MM.1S (cell line): ENCODE measurements around the gene GAS2L2.

Experiments used
- EZH2 ChIP-seq: fragments of 300-600 bp; sonication (generic); optimal IDR thresholded peaks from 2 replicates; pipeline ENCODE3; 2017; ENCODE audit warnings: low read depth, mild to moderate bottlenecking, antibody characterized with exemption, low read length, mixed read lengths
- EZH2phosphoT487 ChIP-seq: fragments of 300-600 bp; sonication (generic); IDR thresholded peaks from 2 replicates; pipeline ENCODE4 v1.6.1; 2018; ENCODE audit warnings: antibody characterized with exemption, low read length
- TF ChIP-seq, protein P1 (sequence below): fragments of 300-600 bp; sonication (generic); IDR thresholded peaks from 2 replicates; pipeline ENCODE4 v1.5.1; 2016; ENCODE audit warnings: antibody characterized with exemption, low read length, mixed read lengths

DNA sequence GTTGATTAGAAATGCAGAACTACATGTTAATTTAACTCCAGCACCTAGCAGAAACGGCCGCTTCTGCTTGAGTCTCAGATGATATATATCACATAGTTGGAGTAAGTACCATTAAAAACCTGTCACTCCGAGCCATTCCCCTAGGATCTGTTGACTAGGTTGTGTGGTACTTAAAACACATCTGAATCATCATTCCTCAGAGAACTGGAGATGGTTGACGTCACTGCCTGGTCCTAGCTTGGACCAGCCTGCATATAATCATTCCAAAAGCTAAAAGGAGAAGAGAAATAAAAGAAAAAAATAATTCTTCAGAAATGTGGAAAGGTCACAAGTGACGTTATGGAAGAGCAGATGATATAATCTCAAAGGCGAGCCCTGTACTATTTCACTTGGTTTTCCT is 52.9 kb downstream of the GAS2L2 start:
- TF ChIP-seq, protein P1, sequence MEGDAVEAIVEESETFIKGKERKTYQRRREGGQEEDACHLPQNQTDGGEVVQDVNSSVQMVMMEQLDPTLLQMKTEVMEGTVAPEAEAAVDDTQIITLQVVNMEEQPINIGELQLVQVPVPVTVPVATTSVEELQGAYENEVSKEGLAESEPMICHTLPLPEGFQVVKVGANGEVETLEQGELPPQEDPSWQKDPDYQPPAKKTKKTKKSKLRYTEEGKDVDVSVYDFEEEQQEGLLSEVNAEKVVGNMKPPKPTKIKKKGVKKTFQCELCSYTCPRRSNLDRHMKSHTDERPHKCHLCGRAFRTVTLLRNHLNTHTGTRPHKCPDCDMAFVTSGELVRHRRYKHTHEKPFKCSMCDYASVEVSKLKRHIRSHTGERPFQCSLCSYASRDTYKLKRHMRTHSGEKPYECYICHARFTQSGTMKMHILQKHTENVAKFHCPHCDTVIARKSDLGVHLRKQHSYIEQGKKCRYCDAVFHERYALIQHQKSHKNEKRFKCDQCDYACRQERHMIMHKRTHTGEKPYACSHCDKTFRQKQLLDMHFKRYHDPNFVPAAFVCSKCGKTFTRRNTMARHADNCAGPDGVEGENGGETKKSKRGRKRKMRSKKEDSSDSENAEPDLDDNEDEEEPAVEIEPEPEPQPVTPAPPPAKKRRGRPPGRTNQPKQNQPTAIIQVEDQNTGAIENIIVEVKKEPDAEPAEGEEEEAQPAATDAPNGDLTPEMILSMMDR: no peak
- TF ChIP-seq EZH2 (no peak), EZH2phosphoT487 (no peak)
